Posterior vena cava (tissue), 2 donors: ENCODE results near the gene STK17B. TPM values are rescaled to one million over a fixed set of nuclear protein-coding genes. Genes with fewer than 3 reads are reported as not detected.
"Not testable (repeated sequence)": the region's sequence is repeated elsewhere in the genome, so short reads cannot be mapped to it uniquely, and the experiment has no call there.

ENCODE experiments used
- DNase-seq: peaks from one replicate; pipeline ENCODE4 v3.0.0-alpha.2; 2020; ENCODE audit warnings: low spot score
- intact Hi-C, 2 donors: fragments of 100-400 bp; cut with DNase I; formaldehyde crosslinking; loops; one replicate each; pipeline versions ENCODE4 v1.14.1 to v1.14.2; 2022 to 2023
- total RNA-seq, 2 donors: library from RNA; stranded (reverse); fragmentation: NEBNext Ultra II Directional; extraction: Animal tissue kit (Norgen Biotek cat#: 25700); gene quantifications; one replicate each; pipeline ENCODE4 v1.2.1, GENCODE V29; 2021
- donor health status: DM: yes; HTN: yes; CAD: no.
- donor health status: DM: yes; HTN: yes; CAD: no.

STK17B gene
- total RNA-seq, 2 donors from 2014 or later: 23.3 to 31.8 TPM

GRCh38 chr2:196187175-196187700, 15.9 kb upstream of the STK17B start:
- DNase-seq, intact Hi-C loops: not testable (repeated sequence)

GRCh38 chr2:196186266-196186980, 15.0 kb upstream of the STK17B start:
- intact Hi-C loops: no loop called here
- no peak for DNase-seq

GRCh38 chr2:196184921-196185320, 13.5 kb upstream of the STK17B start:
- DNase-seq: no peak
- intact Hi-C loops: no loop called here

GRCh38 chr2:196183528-196184231, 12.3 kb upstream of the STK17B start:
- no peak for DNase-seq
- intact Hi-C loops: no loop called here

- intact Hi-C loops: no loop called here
- DNase-seq: no peak
These were observed 11.7 kb upstream of the STK17B start for GRCh38 chr2:196183172-196183473.

- intact Hi-C loops: no loop called here
- DNase-seq: no peak
These were observed 11.2 kb upstream of the STK17B start for GRCh38 chr2:196182439-196183171.

GRCh38 chr2:196181484-196181883, 10.1 kb upstream of the STK17B start:
- DNase-seq: no peak
- intact Hi-C loops: no loop called here

- DNase-seq: no peak
- intact Hi-C loops: no loop called here
These were observed 5.7 kb upstream of the STK17B start for GRCh38 chr2:196177124-196177523.

GRCh38 chr2:196176142-196176738, 4.9 kb upstream of the STK17B start:
- no peak for DNase-seq
- intact Hi-C loops: no loop called here

GRCh38 chr2:196174404-196174803, 3.0 kb upstream of the STK17B start:
- no peak for DNase-seq
- intact Hi-C loops: no loop called here

GRCh38 chr2:196173505-196173904, 2.1 kb upstream of the STK17B start:
- DNase-seq: no peak
- intact Hi-C loops: no loop called here

- intact Hi-C loops: no loop called here
- no peak for DNase-seq
These were observed 1.6 kb upstream of the STK17B start for GRCh38 chr2:196172951-196173350.

GRCh38 chr2:196171946-196172345, 568 bp upstream of the STK17B start:
- intact Hi-C loops: no loop called here

GRCh38 chr2:196170606-196171247, 651 bp downstream of the STK17B start:
- DNase-seq: peak; percentile 85
- intact Hi-C loops: no loop called here

More at GRCh38 chr2:196171946-196172345, 568 bp upstream of the STK17B start:
- no peak for DNase-seq

- intact Hi-C loops: no loop called here
- no peak for DNase-seq
These were observed 1.2 kb downstream of the STK17B start for GRCh38 chr2:196170213-196170605.

GRCh38 chr2:196169516-196169915, 1.9 kb downstream of the STK17B start:
- intact Hi-C loops: no loop called here
- DNase-seq: no peak

GRCh38 chr2:196168181-196168580, 3.2 kb downstream of the STK17B start:
- intact Hi-C loops: no loop called here

GRCh38 chr2:196167666-196168065, 3.7 kb downstream of the STK17B start:
- no peak for DNase-seq
- intact Hi-C loops: no loop called here

More at GRCh38 chr2:196168181-196168580, 3.2 kb downstream of the STK17B start:
- no peak for DNase-seq

- DNase-seq: no peak
- intact Hi-C loops: no loop called here
These were observed 4.5 kb downstream of the STK17B start for GRCh38 chr2:196166876-196167275.
